Skeletal muscle tissue (tissue), 4 donors: ENCODE data around the gene IGF1R. TPM values are rescaled to one million over a fixed set of nuclear protein-coding genes. Genes with fewer than 3 reads are reported as not detected.
A peak's percentile ranks its signal among the peaks of the same experiment; 100 is the strongest.

Experiments used
- H3K27ac ChIP-seq: one replicate; pipeline ENCODE4 v1.7.0; 2013; ENCODE audit warnings: mild to moderate bottlenecking, low read depth, low read length, inconsistent platforms
- H3K27me3 ChIP-seq, 3 donors: one replicate each; pipeline ENCODE4 v1.7.0; 2013; ENCODE audit warnings: low read length in 3 of 3; ENCODE audit not compliant: control insufficient read depth in 3 of 3, insufficient read depth in 3 of 3
- H3K36me3 ChIP-seq, 3 donors: one replicate each; pipeline ENCODE4 v1.7.0; 2013; ENCODE audit warnings: low read length in 3 of 3; ENCODE audit not compliant: control insufficient read depth in 3 of 3, insufficient read depth in 3 of 3
- H3K4me1 ChIP-seq, 3 donors: one replicate each; pipeline ENCODE4 v1.7.0; 2013; ENCODE audit warnings: low read length in 3 of 3, mild to moderate bottlenecking in 3 of 3; ENCODE audit not compliant: control insufficient read depth in 3 of 3, insufficient read depth in 3 of 3
- H3K4me3 ChIP-seq, 3 donors: one replicate each; pipeline ENCODE4 v1.7.0; 2013; ENCODE audit warnings: low read length in 3 of 3
- H3K9ac ChIP-seq, 3 donors: one replicate each; pipeline ENCODE4 v1.7.0; 2013; ENCODE audit warnings: low read length in 3 of 3, mild to moderate bottlenecking in 3 of 3, moderate library complexity in 2 of 3, low read depth in 1 of 3
- H3K9me3 ChIP-seq, 3 donors: one replicate each; pipeline ENCODE4 v1.7.0; 2013; ENCODE audit warnings: low read length in 3 of 3; ENCODE audit not compliant: control insufficient read depth in 3 of 3
- total RNA-seq: library from RNA; depleted of rRNA; stranded (reverse); fragments of >200 nt; gene quantifications from one replicate; pipeline ENCODE4 v1.2.3, GENCODE V29; 2014
- donor health status: Osteomylitis.

The IGF1R gene
- total RNA-seq, 1 donor from 2014 or later, result 25.6 TPM

- no peaks in the 10 kb centered on the region for H3K9me3 ChIP-seq
- H3K4me3 ChIP-seq, result no peak overlapping the region
- H3K4me1 ChIP-seq, result peaks cover 27 to 55% (median 46%) of the 10 kb centered on the region in 3 donors
- H3K27ac ChIP-seq, result peak overlapping the region; percentile 79
- no peaks in the 10 kb centered on the region for H3K27me3 ChIP-seq
- peaks cover 10 to 25% (median 25%) of the 10 kb centered on the region in 3 donors for H3K36me3 ChIP-seq
- peak overlapping the region in 2 of 3 donors; percentile 16 to 50 for H3K9ac ChIP-seq
Observed at GRCh38 chr15:98955331-98955730, 307.0 kb downstream of the IGF1R start.

- Histone ChIP-seq H3K27me3 (no peaks in the 10 kb centered on the region), H3K9ac (peak overlapping the region in 1 of 3 donors; percentile 25), H3K27ac (peak overlapping the region; percentile 79), H3K4me3 (no peak overlapping the region), H3K9me3 (no peaks in the 10 kb centered on the region), H3K4me1 (peaks cover 27 to 51% (median 43%) of the 10 kb centered on the region in 3 donors), H3K36me3 (peaks cover 14 to 33% (median 31%) of the 10 kb centered on the region in 3 donors)
Observed at GRCh38 chr15:98955961-98956723, 307.8 kb downstream of the IGF1R start.

GRCh38 chr15:98956796-98957553, 308.6 kb downstream of the IGF1R start:
- Histone ChIP-seq H3K36me3 (peaks cover 23 to 40% (median 38%) of the 10 kb centered on the region in 3 donors), H3K27me3 (no peaks in the 10 kb centered on the region), H3K4me3 (no peak overlapping the region), H3K27ac (no peak overlapping the region), H3K4me1 (peaks cover 27 to 42% (median 37%) of the 10 kb centered on the region in 3 donors), H3K9ac (no peak overlapping the region), H3K9me3 (peaks cover 0 to 1% (median 0%) of the 10 kb centered on the region in 3 donors)

- H3K4me1 ChIP-seq, result peaks cover 25 to 37% (median 37%) of the 10 kb centered on the region in 3 donors
- H3K9ac ChIP-seq, result no peak overlapping the region
- no peaks in the 10 kb centered on the region for H3K27me3 ChIP-seq
- no peak overlapping the region for H3K4me3 ChIP-seq
- H3K27ac ChIP-seq, result no peak overlapping the region
- H3K36me3 ChIP-seq, result peaks cover 29 to 46% (median 44%) of the 10 kb centered on the region in 3 donors
- H3K9me3 ChIP-seq, result peaks cover 0 to 3% (median 0%) of the 10 kb centered on the region in 3 donors
Observed at GRCh38 chr15:98957655-98958054, 309.3 kb downstream of the IGF1R start.

GRCh38 chr15:98958076-98958475, 309.7 kb downstream of the IGF1R start:
- H3K4me1 ChIP-seq, result peaks cover 25 to 34% (median 33%) of the 10 kb centered on the region in 3 donors
- H3K27me3 ChIP-seq, result no peaks in the 10 kb centered on the region
- no peak overlapping the region for H3K4me3 ChIP-seq
- H3K9ac ChIP-seq, result no peak overlapping the region
- peaks cover 0 to 3% (median 0%) of the 10 kb centered on the region in 3 donors for H3K9me3 ChIP-seq
- H3K27ac ChIP-seq, result no peak overlapping the region
- H3K36me3 ChIP-seq, result peaks cover 31 to 47% (median 45%) of the 10 kb centered on the region in 3 donors

GRCh38 chr15:98958918-98959639, 310.7 kb downstream of the IGF1R start:
- no peak overlapping the region for H3K4me3 ChIP-seq
- H3K27ac ChIP-seq, result no peak overlapping the region
- H3K36me3 ChIP-seq, result peaks cover 34 to 51% (median 45%) of the 10 kb centered on the region in 3 donors
- peak overlapping the region in 1 of 3 donors; percentile 36 for H3K9ac ChIP-seq
- H3K4me1 ChIP-seq, result peaks cover 15 to 24% (median 23%) of the 10 kb centered on the region in 3 donors
- H3K27me3 ChIP-seq, result no peaks in the 10 kb centered on the region
- peaks cover 0 to 3% (median 0%) of the 10 kb centered on the region in 3 donors for H3K9me3 ChIP-seq

- Histone ChIP-seq H3K36me3 (peaks cover 34 to 51% (median 45%) of the 10 kb centered on the region in 3 donors), H3K4me3 (no peak overlapping the region), H3K27me3 (no peaks in the 10 kb centered on the region), H3K9ac (peak overlapping the region in 1 of 3 donors; percentile 36), H3K9me3 (peaks cover 0 to 3% (median 0%) of the 10 kb centered on the region in 3 donors), H3K4me1 (peaks cover 9 to 22% (median 18%) of the 10 kb centered on the region in 3 donors), H3K27ac (no peak overlapping the region)
Observed at GRCh38 chr15:98959640-98960007, 311.3 kb downstream of the IGF1R start.

GRCh38 chr15:98960555-98961050, 312.3 kb downstream of the IGF1R start:
- Histone ChIP-seq H3K36me3 (peaks cover 34 to 51% (median 45%) of the 10 kb centered on the region in 3 donors), H3K27ac (no peak overlapping the region), H3K9ac (no peak overlapping the region), H3K4me3 (no peak overlapping the region), H3K9me3 (peaks cover 0 to 3% (median 0%) of the 10 kb centered on the region in 3 donors), H3K27me3 (no peaks in the 10 kb centered on the region), H3K4me1 (peaks cover 5 to 18% (median 13%) of the 10 kb centered on the region in 3 donors)

GRCh38 chr15:98963444-98963843, 315.1 kb downstream of the IGF1R start:
- no peak overlapping the region for H3K9ac ChIP-seq
- no peak overlapping the region for H3K27ac ChIP-seq
- H3K36me3 ChIP-seq, result peaks cover 38 to 43% (median 39%) of the 10 kb centered on the region in 3 donors
- peaks cover 5 to 12% (median 5%) of the 10 kb centered on the region in 3 donors for H3K4me1 ChIP-seq
- H3K4me3 ChIP-seq, result no peak overlapping the region
- peaks cover 0 to 3% (median 0%) of the 10 kb centered on the region in 3 donors for H3K9me3 ChIP-seq
- H3K27me3 ChIP-seq, result no peaks in the 10 kb centered on the region
